ENCODE results near the gene KCNJ16.

The KCNJ16 gene

DNA sequence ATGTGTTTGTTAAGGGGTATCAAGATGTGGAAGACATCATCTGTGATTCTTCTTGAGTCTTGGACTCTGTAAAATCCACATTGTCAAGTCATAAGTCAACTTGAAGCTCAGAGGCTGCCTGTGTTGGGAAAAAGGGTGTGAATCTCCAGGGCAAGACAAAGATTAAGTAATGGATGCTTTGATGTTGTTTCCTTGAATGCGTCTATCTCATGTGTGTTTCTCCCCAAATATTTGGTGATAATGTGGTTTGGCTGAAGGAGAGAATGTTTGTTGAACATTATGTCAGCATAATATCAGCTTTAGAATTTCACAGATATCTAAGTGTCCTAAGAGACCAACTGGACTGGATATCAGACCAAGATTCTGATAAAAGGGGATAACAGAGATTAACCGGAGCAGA is 24.1 kb upstream of the KCNJ16 start:
- DNase-seq (ENCODE audit: insufficient read length, low spot score) (no peak), FAIRE-seq (no peak)
- TF ChIP-seq POLR2A (IDR thresholded peaks at IDR 0.05; ENCODE audit: low read depth, low read length): no peak

DNA sequence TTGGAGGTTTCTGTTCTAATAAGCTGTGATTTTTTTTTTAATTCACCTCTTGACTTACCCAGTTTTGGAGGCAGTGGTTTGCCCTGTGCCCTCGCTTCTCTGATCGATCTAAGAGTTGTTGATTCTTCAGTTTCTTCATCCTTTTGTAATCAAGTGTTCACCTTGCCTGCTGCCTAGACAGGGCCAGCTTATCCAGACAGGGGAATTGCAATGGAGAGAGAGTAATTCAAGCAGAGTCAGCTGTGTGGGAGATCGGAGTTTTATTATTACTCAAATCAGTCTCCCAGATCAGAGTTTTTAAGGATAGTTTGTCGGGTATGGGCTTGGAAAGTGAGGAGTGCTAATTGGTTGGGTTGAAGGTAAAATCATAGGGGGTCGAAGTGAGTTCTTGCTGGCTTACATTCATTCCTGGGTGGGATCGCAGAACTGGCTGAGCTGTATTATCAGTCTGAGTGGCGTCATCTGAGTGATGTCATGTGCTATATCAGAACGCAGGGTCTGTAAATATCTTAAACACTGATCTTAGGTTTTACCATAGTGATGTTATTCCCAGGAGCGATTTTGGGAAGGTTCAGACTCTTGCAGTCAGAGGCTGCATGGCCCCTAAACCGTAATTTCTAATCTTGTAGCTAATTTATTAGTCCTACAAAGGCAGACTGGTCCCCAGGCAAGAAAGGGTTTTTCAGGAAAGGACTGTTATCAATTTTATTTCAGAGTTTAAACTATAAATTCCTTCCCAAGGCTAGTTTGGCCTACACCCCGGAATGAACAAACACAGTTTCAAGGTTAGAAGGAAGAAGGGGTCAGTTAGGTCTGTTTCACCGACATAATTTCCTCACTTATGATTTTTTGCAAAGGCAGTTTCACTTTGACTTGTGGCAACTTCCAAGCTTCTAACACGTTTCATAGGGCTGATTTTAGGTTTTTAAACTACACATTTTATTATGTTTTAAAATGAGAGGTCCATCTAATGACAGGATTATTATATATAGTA is 21.5 kb upstream of the KCNJ16 start:
- DNase-seq (ENCODE audit: insufficient read length, low spot score): no peak
- FAIRE-seq: no peak

DNA sequence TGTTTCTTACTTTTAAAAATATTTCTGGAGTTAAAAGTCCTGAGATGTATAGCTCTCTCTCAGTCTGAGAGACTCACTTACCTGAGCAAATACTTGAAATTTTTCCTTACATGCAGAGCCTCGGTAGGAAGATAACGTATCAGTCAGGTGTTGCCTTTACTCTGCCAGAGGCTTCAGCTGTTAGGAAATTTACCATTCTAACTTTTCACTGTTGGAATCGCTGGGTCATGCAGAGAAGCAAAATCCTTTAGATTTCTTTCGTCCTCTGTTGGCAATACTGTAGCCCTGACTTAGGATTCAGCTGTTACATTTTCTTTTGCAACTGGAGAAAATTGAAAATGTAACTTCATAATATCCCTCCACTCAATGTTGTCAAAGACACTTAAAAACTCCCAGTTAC is 20.0 kb upstream of the KCNJ16 start:
- DNase-seq (ENCODE audit: insufficient read length, low spot score) (no peak), FAIRE-seq (no peak)
- no peak for TF ChIP-seq POLR2A (IDR thresholded peaks at IDR 0.05; ENCODE audit: low read depth, low read length)

More for the DNA sequence above, 21.5 kb upstream of the KCNJ16 start:
- TF ChIP-seq POLR2A (IDR thresholded peaks at IDR 0.05; ENCODE audit: low read depth, low read length): no peak

DNA sequence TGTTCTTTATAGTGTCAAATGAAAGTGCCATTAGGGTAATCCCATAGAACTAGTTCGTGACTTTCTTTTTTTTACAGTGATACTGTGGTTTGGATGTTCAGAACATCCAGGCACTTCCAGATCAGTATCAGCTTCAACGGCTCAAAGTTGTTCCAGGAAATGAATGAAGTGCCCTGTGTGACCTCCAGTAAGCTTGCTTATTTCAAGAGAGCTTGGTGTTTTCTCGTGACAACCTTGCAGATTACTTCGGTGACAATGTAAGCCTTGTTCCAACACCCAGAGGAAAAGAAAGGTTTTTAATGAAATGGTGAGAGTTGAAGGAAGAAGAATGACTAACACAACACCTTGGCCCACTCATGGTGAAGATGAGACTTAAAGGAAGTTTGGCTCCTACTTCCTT is 16.0 kb upstream of the KCNJ16 start:
- FAIRE-seq (no peak), DNase-seq (ENCODE audit: insufficient read length, low spot score) (no peak)
- TF ChIP-seq POLR2A (IDR thresholded peaks at IDR 0.05; ENCODE audit: low read depth, low read length): no peak

DNA sequence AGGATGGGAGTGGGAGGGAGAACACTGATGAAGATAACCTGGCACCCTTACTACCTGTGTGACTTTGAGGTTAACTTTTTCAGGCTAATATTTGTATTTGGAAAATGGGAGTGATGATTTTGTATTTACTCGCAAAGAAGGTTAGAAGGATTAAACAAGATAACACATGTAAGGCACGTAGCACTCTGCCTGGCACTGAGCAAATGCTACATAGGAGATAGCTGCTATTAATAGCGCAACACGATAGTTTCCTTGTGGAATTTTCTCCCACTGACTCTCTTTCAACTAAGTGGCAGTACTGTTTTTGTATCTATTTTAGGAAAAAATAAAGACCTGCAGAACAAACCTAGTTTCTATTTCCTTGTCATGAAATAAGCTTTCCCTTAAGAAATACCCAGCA is 15.4 kb upstream of the KCNJ16 start:
- no peak for TF ChIP-seq POLR2A (IDR thresholded peaks at IDR 0.05; ENCODE audit: low read depth, low read length)
- FAIRE-seq (no peak), DNase-seq (ENCODE audit: insufficient read length, low spot score) (no peak)

DNA sequence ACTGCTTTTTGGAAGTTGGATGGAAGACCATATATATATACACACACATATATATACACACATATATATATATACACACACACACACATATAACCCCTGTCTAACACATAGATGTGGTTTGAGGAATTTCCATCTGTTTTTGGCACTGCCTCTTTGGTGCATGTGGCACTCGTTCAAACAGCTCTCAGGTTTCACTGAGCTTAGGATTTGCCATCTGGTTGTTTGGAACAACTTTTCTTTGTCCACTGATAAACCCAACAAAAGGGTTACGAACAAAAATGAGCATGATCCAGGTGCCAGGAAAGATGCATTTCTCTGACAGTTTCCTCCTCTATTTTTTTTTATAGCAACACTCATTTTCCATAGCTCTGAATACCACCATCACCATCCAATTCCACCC is 14.6 kb upstream of the KCNJ16 start:
- FAIRE-seq: no peak
- no peak for TF ChIP-seq POLR2A (IDR thresholded peaks at IDR 0.05; ENCODE audit: low read depth, low read length)
- DNase-seq (ENCODE audit: insufficient read length, low spot score): no peak

DNA sequence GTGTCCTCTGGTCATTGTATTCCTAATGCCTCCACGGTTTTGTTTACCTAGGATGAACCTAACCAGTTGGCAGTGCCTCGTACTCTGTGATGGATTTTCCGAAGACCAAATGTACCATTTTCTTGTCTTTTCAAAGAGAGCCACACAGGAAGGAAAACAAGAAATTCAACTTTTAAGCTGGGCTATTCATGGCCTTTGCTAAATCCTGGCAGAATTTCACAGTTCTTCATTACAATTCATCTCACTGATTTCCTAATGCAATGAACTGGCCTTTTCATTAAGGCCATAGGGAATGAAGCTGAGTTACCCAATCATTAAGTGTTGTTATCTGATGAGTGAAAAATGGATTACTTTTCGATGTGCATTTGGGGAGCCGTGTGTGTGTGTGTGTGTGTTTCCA is 7.9 kb upstream of the KCNJ16 start:
- no peak for FAIRE-seq
- no peak for TF ChIP-seq POLR2A (IDR thresholded peaks at IDR 0.05; ENCODE audit: low read depth, low read length)
- no peak for DNase-seq (ENCODE audit: insufficient read length, low spot score)

DNA sequence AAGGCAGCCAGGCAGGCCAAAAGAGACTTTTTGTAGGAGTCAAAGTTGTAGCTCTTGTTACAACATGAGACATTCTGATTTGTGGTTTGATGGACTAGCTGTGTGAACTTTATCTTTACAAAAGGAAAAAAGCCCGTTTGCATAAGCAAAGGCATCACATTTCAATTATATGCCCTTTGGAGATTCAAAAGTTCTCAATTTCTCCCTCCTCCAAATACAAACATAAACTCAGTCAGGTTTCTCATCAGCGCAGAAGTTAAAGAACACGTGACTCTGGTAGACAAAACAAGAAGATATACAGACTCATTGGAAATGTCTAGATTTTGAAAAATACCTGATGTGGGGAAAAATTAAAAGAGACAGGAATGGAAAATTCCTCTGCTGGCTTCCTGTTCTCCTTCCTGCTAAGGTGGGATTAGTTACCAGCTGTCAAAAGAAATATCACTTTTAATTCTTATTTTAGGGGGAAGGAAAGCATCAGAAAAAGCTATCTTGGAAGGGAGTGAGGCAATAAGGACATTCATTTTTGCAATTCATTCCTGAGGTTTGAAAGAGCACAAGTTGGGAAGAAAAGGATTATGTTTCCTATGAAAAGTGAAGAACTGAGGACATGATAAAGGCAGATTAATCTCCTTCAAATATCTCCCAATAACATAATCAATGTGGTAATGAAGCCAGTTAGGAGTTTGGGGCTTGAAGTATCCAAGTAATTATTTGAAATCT is 4.6 kb upstream of the KCNJ16 start:
- FAIRE-seq (no peak), DNase-seq (ENCODE audit: insufficient read length, low spot score) (no peak)
- TF ChIP-seq POLR2A (IDR thresholded peaks at IDR 0.05; ENCODE audit: low read depth, low read length): no peak

DNA sequence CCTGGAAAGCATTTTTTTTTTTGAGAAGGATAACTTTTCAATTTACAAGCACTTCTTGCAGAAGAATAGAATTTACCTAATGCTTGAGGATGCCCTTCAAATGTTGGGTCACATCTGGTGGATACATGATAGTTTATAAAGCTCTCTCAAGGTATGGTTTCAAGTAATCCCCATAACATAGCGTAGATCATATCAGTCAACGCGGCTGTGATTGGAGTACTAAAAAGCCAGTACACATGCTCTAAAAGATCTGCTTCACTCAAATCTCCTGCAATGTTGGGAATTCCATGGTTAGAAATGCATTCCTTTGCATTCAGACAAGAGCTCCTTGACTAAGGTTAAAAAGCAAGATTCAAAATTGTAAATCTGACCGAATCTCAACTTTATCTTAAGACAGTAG is 3.9 kb upstream of the KCNJ16 start:
- DNase-seq (ENCODE audit: insufficient read length, low spot score) (no peak), FAIRE-seq (no peak)
- no peak for TF ChIP-seq POLR2A (IDR thresholded peaks at IDR 0.05; ENCODE audit: low read depth, low read length)

DNA sequence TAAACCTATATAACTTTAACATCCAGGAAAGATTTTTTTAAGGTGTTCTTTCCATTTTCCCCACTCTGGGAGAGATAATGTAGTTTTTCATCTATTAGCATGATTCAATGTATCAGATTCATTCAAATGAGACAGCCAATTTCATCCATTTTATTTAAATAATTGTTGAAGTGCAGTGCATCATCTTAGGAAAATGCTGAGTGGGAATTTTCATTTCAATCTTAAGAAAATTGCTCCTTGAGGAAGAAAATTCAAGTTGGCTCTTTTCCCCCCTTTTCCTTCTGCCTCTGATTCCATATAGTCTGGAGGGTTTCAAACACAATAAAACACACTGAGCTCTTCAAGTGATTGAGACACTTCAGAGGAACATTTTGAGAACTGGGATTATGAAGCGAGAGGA is 3.4 kb upstream of the KCNJ16 start:
- FAIRE-seq (no peak), DNase-seq (ENCODE audit: insufficient read length, low spot score) (no peak)
- no peak for TF ChIP-seq POLR2A (IDR thresholded peaks at IDR 0.05; ENCODE audit: low read depth, low read length)

DNA sequence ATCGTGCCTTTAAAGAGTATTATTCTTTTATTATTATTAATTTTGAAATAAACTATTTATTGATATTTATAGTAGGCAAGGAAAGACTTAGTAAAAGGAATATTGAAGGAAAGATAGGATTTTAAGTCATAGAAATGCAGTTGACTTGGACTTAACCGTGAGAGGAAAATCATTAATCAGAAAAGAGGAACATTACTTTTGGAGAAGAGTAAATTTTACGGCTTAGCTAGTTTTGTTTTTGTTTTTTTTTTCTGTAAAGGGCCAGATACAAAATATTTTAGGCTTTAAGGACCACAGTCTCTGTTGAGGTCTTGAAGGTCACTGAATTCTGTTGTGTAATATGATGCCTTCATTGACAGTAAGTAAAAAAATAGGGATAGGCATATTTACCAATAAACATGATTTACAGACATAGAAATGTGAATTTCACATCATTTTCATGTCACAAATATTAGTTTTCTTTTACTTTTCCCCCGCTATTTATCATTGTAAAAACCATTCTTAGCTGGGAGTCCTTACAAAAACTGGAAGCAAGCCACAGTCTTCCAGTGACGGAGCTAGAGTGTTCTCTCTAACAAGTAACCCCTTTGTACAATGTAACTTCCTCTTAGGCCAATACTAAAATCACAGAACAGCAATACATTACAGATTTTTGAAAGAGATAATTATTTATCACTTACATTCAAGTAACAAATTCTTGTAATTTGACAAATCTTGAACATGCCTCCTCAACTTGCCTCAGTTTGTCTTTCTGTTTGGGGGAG is 2.3 kb upstream of the KCNJ16 start:
- FAIRE-seq: no peak

DNA sequence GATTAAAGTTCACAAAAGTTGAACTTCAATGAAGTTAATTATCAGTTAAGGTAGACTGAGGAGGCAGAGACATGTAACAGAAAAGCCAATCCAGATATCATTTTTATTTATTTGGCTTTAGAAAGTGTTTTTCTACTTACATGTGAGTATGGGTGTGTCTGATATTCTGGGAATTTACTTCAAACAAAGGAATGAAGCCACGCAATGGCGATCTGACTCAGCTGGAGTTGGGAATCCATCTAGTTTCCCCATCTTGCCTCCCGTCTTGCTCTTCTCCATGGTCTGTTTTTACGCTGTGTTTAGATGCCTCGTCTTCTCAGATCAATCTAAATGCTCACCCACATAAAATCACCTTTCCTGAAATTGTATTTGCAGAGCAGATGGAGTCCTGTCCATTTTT is 1.7 kb upstream of the KCNJ16 start:
- DNase-seq (ENCODE audit: insufficient read length, low spot score) (no peak), FAIRE-seq (peak; percentile 78)
- no peak for TF ChIP-seq POLR2A (IDR thresholded peaks at IDR 0.05; ENCODE audit: low read depth, low read length)

More for the DNA sequence above, 2.3 kb upstream of the KCNJ16 start:
- no peak for DNase-seq (ENCODE audit: insufficient read length, low spot score)
- no peak for TF ChIP-seq POLR2A (IDR thresholded peaks at IDR 0.05; ENCODE audit: low read depth, low read length)

DNA sequence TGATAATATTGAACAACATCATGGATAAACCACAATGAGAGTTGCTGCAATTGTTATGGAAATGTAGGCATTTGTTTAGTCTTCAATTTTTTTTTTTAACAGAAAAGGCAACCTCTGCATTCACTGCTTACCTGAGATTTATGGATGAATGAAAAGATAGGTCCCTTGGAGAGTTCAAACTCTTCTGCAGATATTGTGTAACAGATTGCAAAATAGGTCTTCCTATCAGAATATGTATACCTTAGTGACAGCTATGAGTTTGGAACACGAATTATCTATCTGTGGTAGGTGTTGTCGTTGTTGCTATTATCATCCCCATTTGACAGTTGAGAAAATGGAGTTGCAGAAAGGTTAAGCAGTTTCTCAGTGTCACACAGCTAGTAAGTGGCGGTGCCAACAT is 1.2 kb upstream of the KCNJ16 start:
- FAIRE-seq (no peak), DNase-seq (ENCODE audit: insufficient read length, low spot score) (no peak)
- TF ChIP-seq POLR2A (IDR thresholded peaks at IDR 0.05; ENCODE audit: low read depth, low read length): no peak

DNA sequence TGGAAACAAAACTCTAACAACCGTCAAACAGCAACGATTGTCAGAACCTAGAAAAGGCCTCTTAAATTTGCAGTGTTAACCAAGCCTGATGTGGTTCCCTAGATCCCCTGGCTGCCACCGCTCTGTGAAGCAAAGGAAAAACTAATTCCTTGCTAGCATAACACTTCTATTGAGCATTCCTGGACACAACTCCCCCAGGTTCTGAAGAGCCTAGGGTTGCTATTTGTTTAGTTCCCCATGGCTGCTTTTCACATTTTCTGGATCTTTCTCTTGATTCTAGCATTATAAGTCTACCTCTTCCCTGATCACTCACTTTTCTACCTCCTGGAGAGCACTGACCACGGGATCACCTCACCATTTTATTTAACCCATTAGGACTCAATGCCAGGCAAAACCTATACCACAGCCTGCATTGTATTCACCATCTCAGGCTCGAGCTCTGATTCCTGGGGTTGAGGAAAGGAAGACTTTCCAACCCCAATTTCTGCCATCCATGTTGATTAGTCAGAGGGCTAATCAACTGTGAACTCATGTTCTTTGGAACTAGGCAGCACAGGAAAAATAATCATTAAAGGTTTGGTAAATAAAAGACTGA is 692 bp upstream of the KCNJ16 start:
- DNase-seq (ENCODE audit: insufficient read length, low spot score): no peak
- no peak for FAIRE-seq
- no peak for TF ChIP-seq POLR2A (IDR thresholded peaks at IDR 0.05; ENCODE audit: low read depth, low read length)

Measured in H54 (cell line).